Liver (tissue), 9 donors: ENCODE data around the gene RBM33. TPM values are rescaled to one million over a fixed set of nuclear protein-coding genes. Genes with fewer than 3 reads are reported as not detected.

Experiments
- DNase-seq: peaks from one replicate; pipeline ENCODE4 v3.0.0-alpha.2; 2017; ENCODE audit warnings: low spot score
- H3K27ac ChIP-seq, 2 donors: one replicate each; pipeline ENCODE4 v1.7.0; 2013; ENCODE audit warnings: inconsistent platforms in 2 of 2, low read length in 2 of 2, control low read depth in 1 of 2, low read depth in 1 of 2, mild to moderate bottlenecking in 1 of 2
- H3K27me3 ChIP-seq, 4 donors: one replicate each; pipeline versions ENCODE4 v1.6.1 to v1.7.0; 2013; ENCODE audit warnings: low read length in 3 of 4, inconsistent platforms in 1 of 4, mild to moderate bottlenecking in 1 of 4, moderate library complexity in 1 of 4; ENCODE audit not compliant: control insufficient read depth in 4 of 4, insufficient read depth in 4 of 4
- H3K36me3 ChIP-seq, 4 donors: one replicate each; pipeline versions ENCODE4 v1.6.1 to v1.7.0; 2013; ENCODE audit warnings: low read length in 3 of 4, mild to moderate bottlenecking in 3 of 4, low read depth in 1 of 4, moderate library complexity in 1 of 4; ENCODE audit not compliant: control insufficient read depth in 4 of 4, insufficient read depth in 3 of 4
- H3K4me1 ChIP-seq, 4 donors: one replicate each; pipeline versions ENCODE4 v1.6.1 to v1.7.0; 2013; ENCODE audit warnings: low read length in 3 of 4, mild to moderate bottlenecking in 3 of 4, moderate library complexity in 1 of 4; ENCODE audit not compliant: control insufficient read depth in 4 of 4, insufficient read depth in 4 of 4
- H3K4me3 ChIP-seq, 3 donors: one replicate each; pipeline versions ENCODE4 v1.6.1 to v1.7.0; 2013; ENCODE audit warnings: low read length in 3 of 3, control low read depth in 1 of 3, low read depth in 1 of 3, mild to moderate bottlenecking in 1 of 3
- H3K9ac ChIP-seq, 2 donors: one replicate each; pipeline ENCODE4 v1.7.0; 2013; ENCODE audit warnings: low read length in 2 of 2, mild to moderate bottlenecking in 2 of 2, moderate library complexity in 2 of 2, control low read depth in 1 of 2, low read depth in 1 of 2
- H3K9me3 ChIP-seq, 4 donors: one replicate each; pipeline versions ENCODE4 v1.6.1 to v1.7.0; 2013; ENCODE audit warnings: low read length in 3 of 4; ENCODE audit not compliant: control insufficient read depth in 4 of 4
- FOXA1 ChIP-seq: IDR thresholded peaks from 2 replicates; pipeline ENCODE4 v1.6.1; 2016; ENCODE audit warnings: antibody characterized with exemption
- GABPA ChIP-seq, 2 donors: IDR thresholded peaks in 1 of 2; conservative IDR thresholded peaks in 1 of 2; 2 replicates each; pipeline ENCODE4 v1.6.1; 2016; ENCODE audit warnings: antibody characterized with exemption in 2 of 2, mild to moderate bottlenecking in 1 of 2, moderate library complexity in 1 of 2
- NR2F2 ChIP-seq: IDR thresholded peaks from 2 replicates; pipeline ENCODE4 v1.6.1; 2016; ENCODE audit warnings: antibody characterized with exemption
- RAD21 ChIP-seq, 2 donors: IDR thresholded peaks; 2 replicates each; pipeline ENCODE4 v1.6.1; 2016; ENCODE audit warnings: antibody characterized with exemption in 2 of 2, mild to moderate bottlenecking in 2 of 2
- TAF1 ChIP-seq: conservative IDR thresholded peaks from 2 replicates; pipeline ENCODE4 v1.6.1; 2016; ENCODE audit warnings: antibody characterized with exemption, mild to moderate bottlenecking
- WGBS: extraction: QIAGEN DNeasy Blood & Tissue Kit; methylation state at CpG from one replicate; pipeline ENCODE4 v1.1.7; 2013; 5-methylcytosine and 5-hydroxymethylcytosine counted together
- polyA plus RNA-seq, 2 donors: library from polyadenylated mRNA; stranded (reverse) in 1 of 2; unstranded in 1 of 2; fragments of 200-250 nt in 1 of 2; fragments of >200 nt in 1 of 2; fragmentation: Nextera tagmentation in 1 of 2; extraction: Ambion mirVana in 1 of 2; gene quantifications; one replicate each; pipeline versions ENCODE4 v1.2.1 to v1.2.3, GENCODE V29; 2013 to 2015
- total RNA-seq, 2 donors: library from RNA; depleted of rRNA; stranded (reverse); fragments of >200 nt; gene quantifications; one replicate each; pipeline ENCODE4 v1.2.3, GENCODE V29; 2014
- TF ChIP-seq, protein P1 (sequence below): fragments of 150-350 bp; IDR thresholded peaks from 2 replicates; pipeline ENCODE4 v1.5.1; 2017; ENCODE audit warnings: improper control_type of control experiment, low read depth, low read length; ENCODE audit not compliant: missing input control
- TF ChIP-seq, protein P2 (sequence below): IDR thresholded peaks from 2 replicates; pipeline ENCODE4 v1.6.1; 2016; ENCODE audit warnings: antibody characterized with exemption
- TF ChIP-seq, protein P3 (sequence below): IDR thresholded peaks from 2 replicates; pipeline ENCODE4 v1.6.1; 2016; ENCODE audit warnings: antibody characterized with exemption, mild to moderate bottlenecking
- TF ChIP-seq, protein P4 (sequence below): IDR thresholded peaks from 2 replicates; pipeline ENCODE4 v1.6.1; 2016; ENCODE audit warnings: antibody characterized with exemption
- TF ChIP-seq, protein P5 (sequence below): IDR thresholded peaks from 2 replicates; pipeline ENCODE4 v1.6.1; 2016; ENCODE audit warnings: antibody characterized with exemption
- donor health status: healthy.
- donor health status: healthy.
- donor health status: healthy.
- donor health status: healthy.
- donor health status: healthy.

The RBM33 gene
- total and polyA plus RNA-seq, 4 donors = 7.8 to 48.9 (median 28.2) TPM

DNA sequence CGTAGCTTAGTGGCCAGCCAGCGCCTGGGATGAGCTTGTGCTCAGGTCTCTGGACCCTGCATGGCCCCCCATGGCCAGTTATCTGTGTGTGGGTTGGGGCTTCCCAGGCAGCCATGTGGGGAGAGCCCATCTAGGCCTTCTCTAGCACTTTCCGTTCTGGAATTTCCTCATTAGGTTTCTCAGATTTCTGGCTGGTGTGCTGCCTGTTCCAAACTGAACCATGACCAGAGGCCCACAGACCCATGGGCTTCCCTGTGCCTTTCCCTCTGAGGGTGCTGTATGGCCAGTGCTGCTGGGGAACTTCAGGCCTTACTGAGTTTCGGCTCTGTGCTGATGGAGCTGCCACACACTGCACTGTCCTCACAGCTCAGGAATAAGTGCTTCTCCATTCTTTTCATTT, 117.6 kb downstream of the RBM33 start (continued):
- TF ChIP-seq GABPA (IDR thresholded peaks at IDR 0.05 in 1 of 2, conservative IDR thresholded peaks at IDR 0.05 in 1 of 2) = no peak
- TF ChIP-seq, protein P1, sequence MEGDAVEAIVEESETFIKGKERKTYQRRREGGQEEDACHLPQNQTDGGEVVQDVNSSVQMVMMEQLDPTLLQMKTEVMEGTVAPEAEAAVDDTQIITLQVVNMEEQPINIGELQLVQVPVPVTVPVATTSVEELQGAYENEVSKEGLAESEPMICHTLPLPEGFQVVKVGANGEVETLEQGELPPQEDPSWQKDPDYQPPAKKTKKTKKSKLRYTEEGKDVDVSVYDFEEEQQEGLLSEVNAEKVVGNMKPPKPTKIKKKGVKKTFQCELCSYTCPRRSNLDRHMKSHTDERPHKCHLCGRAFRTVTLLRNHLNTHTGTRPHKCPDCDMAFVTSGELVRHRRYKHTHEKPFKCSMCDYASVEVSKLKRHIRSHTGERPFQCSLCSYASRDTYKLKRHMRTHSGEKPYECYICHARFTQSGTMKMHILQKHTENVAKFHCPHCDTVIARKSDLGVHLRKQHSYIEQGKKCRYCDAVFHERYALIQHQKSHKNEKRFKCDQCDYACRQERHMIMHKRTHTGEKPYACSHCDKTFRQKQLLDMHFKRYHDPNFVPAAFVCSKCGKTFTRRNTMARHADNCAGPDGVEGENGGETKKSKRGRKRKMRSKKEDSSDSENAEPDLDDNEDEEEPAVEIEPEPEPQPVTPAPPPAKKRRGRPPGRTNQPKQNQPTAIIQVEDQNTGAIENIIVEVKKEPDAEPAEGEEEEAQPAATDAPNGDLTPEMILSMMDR = no peak

DNA sequence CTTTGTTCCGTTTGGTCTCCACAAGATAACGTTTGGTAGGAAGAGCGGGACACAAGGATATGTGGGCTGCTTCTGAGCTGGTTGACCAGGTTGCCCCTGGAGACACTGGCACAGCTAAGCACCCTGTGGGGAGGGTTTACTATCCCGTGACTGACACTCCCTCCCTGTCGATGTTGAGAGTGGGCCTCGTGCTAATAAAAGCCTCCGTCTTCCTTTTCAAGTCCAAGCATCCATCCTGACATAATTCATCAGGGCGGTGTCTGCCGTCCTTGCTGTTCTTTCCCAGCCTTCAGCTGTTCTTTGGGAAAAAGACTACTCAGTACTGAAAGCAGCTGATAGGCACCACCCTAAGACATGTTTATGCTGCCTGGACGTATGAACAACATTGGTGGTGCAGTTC, 118.2 kb downstream of the RBM33 start:
- H3K27me3 ChIP-seq = no peaks in the 10 kb centered on the region
- peaks cover 0 to 4% (median 2%) of the 10 kb centered on the region in 4 donors for H3K4me1 ChIP-seq
- no peaks in the 10 kb centered on the region for H3K9me3 ChIP-seq
- no peak for DNase-seq
- WGBS = 93% methylated on average over 10 of the region's 10 CpGs
- no peak overlapping the region for H3K4me3 ChIP-seq
- H3K36me3 ChIP-seq = peaks cover 12 to 39% (median 30%) of the 10 kb centered on the region in 4 donors
- H3K27ac ChIP-seq = no peak overlapping the region
- TF ChIP-seq, protein P2, sequence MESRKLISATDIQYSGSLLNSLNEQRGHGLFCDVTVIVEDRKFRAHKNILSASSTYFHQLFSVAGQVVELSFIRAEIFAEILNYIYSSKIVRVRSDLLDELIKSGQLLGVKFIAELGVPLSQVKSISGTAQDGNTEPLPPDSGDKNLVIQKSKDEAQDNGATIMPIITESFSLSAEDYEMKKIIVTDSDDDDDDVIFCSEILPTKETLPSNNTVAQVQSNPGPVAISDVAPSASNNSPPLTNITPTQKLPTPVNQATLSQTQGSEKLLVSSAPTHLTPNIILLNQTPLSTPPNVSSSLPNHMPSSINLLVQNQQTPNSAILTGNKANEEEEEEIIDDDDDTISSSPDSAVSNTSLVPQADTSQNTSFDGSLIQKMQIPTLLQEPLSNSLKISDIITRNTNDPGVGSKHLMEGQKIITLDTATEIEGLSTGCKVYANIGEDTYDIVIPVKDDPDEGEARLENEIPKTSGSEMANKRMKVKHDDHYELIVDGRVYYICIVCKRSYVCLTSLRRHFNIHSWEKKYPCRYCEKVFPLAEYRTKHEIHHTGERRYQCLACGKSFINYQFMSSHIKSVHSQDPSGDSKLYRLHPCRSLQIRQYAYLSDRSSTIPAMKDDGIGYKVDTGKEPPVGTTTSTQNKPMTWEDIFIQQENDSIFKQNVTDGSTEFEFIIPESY = no peak
- TF ChIP-seq, protein P3, sequence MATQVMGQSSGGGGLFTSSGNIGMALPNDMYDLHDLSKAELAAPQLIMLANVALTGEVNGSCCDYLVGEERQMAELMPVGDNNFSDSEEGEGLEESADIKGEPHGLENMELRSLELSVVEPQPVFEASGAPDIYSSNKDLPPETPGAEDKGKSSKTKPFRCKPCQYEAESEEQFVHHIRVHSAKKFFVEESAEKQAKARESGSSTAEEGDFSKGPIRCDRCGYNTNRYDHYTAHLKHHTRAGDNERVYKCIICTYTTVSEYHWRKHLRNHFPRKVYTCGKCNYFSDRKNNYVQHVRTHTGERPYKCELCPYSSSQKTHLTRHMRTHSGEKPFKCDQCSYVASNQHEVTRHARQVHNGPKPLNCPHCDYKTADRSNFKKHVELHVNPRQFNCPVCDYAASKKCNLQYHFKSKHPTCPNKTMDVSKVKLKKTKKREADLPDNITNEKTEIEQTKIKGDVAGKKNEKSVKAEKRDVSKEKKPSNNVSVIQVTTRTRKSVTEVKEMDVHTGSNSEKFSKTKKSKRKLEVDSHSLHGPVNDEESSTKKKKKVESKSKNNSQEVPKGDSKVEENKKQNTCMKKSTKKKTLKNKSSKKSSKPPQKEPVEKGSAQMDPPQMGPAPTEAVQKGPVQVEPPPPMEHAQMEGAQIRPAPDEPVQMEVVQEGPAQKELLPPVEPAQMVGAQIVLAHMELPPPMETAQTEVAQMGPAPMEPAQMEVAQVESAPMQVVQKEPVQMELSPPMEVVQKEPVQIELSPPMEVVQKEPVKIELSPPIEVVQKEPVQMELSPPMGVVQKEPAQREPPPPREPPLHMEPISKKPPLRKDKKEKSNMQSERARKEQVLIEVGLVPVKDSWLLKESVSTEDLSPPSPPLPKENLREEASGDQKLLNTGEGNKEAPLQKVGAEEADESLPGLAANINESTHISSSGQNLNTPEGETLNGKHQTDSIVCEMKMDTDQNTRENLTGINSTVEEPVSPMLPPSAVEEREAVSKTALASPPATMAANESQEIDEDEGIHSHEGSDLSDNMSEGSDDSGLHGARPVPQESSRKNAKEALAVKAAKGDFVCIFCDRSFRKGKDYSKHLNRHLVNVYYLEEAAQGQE = no peak
- TF ChIP-seq, protein P4, sequence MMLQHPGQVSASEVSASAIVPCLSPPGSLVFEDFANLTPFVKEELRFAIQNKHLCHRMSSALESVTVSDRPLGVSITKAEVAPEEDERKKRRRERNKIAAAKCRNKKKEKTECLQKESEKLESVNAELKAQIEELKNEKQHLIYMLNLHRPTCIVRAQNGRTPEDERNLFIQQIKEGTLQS = no peak
- TF ChIP-seq TAF1 = no peak
- TF ChIP-seq, protein P1 = no peak
- TF ChIP-seq NR2F2 = no peak
- TF ChIP-seq, protein P5, sequence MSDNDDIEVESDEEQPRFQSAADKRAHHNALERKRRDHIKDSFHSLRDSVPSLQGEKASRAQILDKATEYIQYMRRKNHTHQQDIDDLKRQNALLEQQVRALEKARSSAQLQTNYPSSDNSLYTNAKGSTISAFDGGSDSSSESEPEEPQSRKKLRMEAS = no peak
- no peak for TF ChIP-seq RAD21 (IDR thresholded peaks at IDR 0.05)
- no peak for TF ChIP-seq FOXA1
- H3K9ac ChIP-seq = no peak overlapping the region
